ENCODE results near the gene HUNK.

DNA sequence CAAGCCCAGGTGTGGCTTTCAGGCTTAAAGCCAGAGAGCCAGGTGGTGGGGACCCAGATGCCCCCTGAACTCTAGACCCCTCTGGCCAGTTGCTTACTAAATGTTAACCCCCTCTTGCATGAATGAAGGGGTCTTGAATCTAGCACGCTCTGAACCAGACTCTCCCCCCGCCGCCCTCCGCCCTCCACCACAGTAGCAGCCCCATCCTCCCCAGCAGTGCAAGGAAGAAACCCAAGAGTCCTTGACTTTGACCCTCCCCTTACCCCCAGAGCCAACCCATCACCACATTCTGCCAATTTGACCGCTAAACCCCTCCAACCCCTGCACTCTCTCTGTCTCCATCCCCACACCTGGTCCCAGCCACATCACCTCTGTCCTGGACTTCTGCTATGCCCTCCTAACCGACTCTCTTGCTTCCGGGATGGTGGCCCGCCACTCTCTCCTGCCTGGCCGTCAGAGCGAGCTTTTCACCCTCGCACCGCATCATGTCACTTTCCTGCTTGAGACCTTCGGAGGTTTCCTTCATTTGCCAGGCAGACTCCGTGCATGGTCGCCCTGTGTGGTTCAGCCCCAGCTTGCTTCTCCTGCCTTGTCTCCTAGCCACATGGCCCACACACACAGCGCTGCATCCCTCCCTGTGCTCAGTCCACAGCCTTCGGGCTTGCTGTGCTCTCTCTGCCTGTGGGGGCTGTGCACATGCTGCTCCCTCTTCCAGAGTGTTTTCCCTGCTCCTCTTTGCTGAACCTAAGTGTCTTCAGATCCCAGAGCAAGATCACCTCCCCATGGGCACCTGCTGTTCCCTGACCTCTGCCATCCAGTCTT is 113.4 kb downstream of the HUNK start:
- TF ChIP-seq, protein P1, sequence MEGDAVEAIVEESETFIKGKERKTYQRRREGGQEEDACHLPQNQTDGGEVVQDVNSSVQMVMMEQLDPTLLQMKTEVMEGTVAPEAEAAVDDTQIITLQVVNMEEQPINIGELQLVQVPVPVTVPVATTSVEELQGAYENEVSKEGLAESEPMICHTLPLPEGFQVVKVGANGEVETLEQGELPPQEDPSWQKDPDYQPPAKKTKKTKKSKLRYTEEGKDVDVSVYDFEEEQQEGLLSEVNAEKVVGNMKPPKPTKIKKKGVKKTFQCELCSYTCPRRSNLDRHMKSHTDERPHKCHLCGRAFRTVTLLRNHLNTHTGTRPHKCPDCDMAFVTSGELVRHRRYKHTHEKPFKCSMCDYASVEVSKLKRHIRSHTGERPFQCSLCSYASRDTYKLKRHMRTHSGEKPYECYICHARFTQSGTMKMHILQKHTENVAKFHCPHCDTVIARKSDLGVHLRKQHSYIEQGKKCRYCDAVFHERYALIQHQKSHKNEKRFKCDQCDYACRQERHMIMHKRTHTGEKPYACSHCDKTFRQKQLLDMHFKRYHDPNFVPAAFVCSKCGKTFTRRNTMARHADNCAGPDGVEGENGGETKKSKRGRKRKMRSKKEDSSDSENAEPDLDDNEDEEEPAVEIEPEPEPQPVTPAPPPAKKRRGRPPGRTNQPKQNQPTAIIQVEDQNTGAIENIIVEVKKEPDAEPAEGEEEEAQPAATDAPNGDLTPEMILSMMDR (conservative IDR thresholded peaks at IDR 0.05), result no peak
- TF ChIP-seq EZH2 (IDR thresholded peaks at IDR 0.05; ENCODE audit: low read depth), result no peak

All from PC-9 (cell line).